Measurements from ENCODE around the gene MEI1. TPM values are rescaled to one million over a fixed set of nuclear protein-coding genes. Genes with fewer than 3 reads are reported as not detected.

Gene MEI1
- total RNA-seq, 4 donors from 2014 or later: 1.1 to 20.5 TPM; not detected in 2

GRCh38 chr22:41827671-41828070 lies 128.4 kb downstream of the MEI1 start:
- WGBS, 2 donors (ENCODE audit: low coverage in 1 of 2): 88 to 100% methylated on average over 3 to 6 of the region's 6 CpGs
- peak overlapping the region in 3 of 4 donors; percentile 35 to 66 (median 54) for H3K27ac ChIP-seq
- DNase-seq: no peak
- no peaks in the 10 kb centered on the region for H3K36me3 ChIP-seq
- no peak overlapping the region for H3K4me3 ChIP-seq
- in situ Hi-C loops (cut with MboI; ENCODE audit: low pct_ligation_motif_present in 1 of 4, low pct_unique_long_range_greater_than_20kb in 1 of 4, low sequenced_read_pairs in 3 of 4): loop anchor here in 2 of 4 donors (10.0 kb wide), 1 partner anchor 117 kb away; the partner anchor contains the start of gene CENPM (in 2 of the 2)
- no peak for TF ChIP-seq CTCF (IDR thresholded peaks at IDR 0.05)
- no peak for TF ChIP-seq POLR2AphosphoS5 (IDR thresholded peaks at IDR 0.05)
- no peak for TF ChIP-seq EP300 (IDR thresholded peaks at IDR 0.05; ENCODE audit: low read depth)
- no peak for TF ChIP-seq POLR2A (IDR thresholded peaks at IDR 0.05)
- H3K9me3 ChIP-seq: no peaks in the 10 kb centered on the region
- intact Hi-C loops (cut with DNase I; ENCODE audit: low total_unique reads): loop anchor here (10.0 kb wide), 1 partner anchor 117 kb away; the partner anchor contains the start of gene CENPM
- H3K27me3 ChIP-seq: no peaks in the 10 kb centered on the region
- peaks cover 9 to 49% (median 32%) of the 10 kb centered on the region in 4 donors for H3K4me1 ChIP-seq

GRCh38 chr22:41828516-41828915 lies 129.2 kb downstream of the MEI1 start:
- Histone ChIP-seq H3K27me3 (no peaks in the 10 kb centered on the region), H3K4me1 (peaks cover 9 to 43% (median 32%) of the 10 kb centered on the region in 4 donors), H3K4me3 (no peak overlapping the region), H3K9me3 (no peaks in the 10 kb centered on the region), H3K27ac (peak overlapping the region; percentile 17 to 66 (median 44)), H3K36me3 (no peaks in the 10 kb centered on the region)
- peak in 2 of 3 donors; percentile 29 to 64 for TF ChIP-seq POLR2AphosphoS5 (IDR thresholded peaks at IDR 0.05)
- peak; percentile 58 for TF ChIP-seq POLR2A (IDR thresholded peaks at IDR 0.05)
- TF ChIP-seq EP300 (IDR thresholded peaks at IDR 0.05; ENCODE audit: low read depth): no peak
- TF ChIP-seq CTCF (IDR thresholded peaks at IDR 0.05): no peak
- WGBS, 2 donors (ENCODE audit: low coverage in 1 of 2): 73 to 75% methylated on average over 1 to 4 of the region's 4 CpGs
- peak; percentile 30 for DNase-seq
- in situ Hi-C loops (cut with MboI; ENCODE audit: low pct_ligation_motif_present in 1 of 4, low pct_unique_long_range_greater_than_20kb in 1 of 4, low sequenced_read_pairs in 3 of 4) (loop anchor here in 2 of 4 donors (10.0 kb wide), 1 partner anchor 116 kb away; the partner anchor contains the start of gene CENPM (in 2 of the 2)), intact Hi-C loops (cut with DNase I; ENCODE audit: low total_unique reads) (loop anchor here (10.0 kb wide), 1 partner anchor 116 kb away; the partner anchor contains the start of gene CENPM)

- in situ Hi-C loops (cut with MboI; ENCODE audit: low pct_ligation_motif_present in 1 of 4, low pct_unique_long_range_greater_than_20kb in 1 of 4, low sequenced_read_pairs in 3 of 4): no loop called here
- WGBS, 2 donors (ENCODE audit: low coverage in 1 of 2): 83 to 89% methylated on average over 1 to 3 of the region's 3 CpGs
- peak overlapping the region in 1 of 4 donors; percentile 35 for H3K27ac ChIP-seq
Observed at GRCh38 chr22:41830174-41830573, 130.9 kb downstream of the MEI1 start.

GRCh38 chr22:41831383-41831782 lies 132.1 kb downstream of the MEI1 start:
- Histone ChIP-seq H3K4me1 (peaks cover 10 to 54% (median 30%) of the 10 kb centered on the region in 4 donors), H3K27me3 (no peaks in the 10 kb centered on the region), H3K4me3 (no peak overlapping the region), H3K9me3 (no peaks in the 10 kb centered on the region), H3K27ac (peak overlapping the region; percentile 92 to 99 (median 97)), H3K36me3 (no peaks in the 10 kb centered on the region)
- WGBS, 2 donors (ENCODE audit: low coverage in 1 of 2): 20 to 78% methylated on average over 1 to 6 of the region's 6 CpGs
- in situ Hi-C loops (cut with MboI; ENCODE audit: low pct_ligation_motif_present in 1 of 4, low pct_unique_long_range_greater_than_20kb in 1 of 4, low sequenced_read_pairs in 3 of 4) (no loop called here), intact Hi-C loops (cut with DNase I; ENCODE audit: low total_unique reads) (no loop called here)
- TF ChIP-seq EP300 (IDR thresholded peaks at IDR 0.05; ENCODE audit: low read depth) (no peak), POLR2AphosphoS5 (IDR thresholded peaks at IDR 0.05) (no peak), POLR2A (IDR thresholded peaks at IDR 0.05) (no peak), CTCF (IDR thresholded peaks at IDR 0.05) (no peak)
- no peak for DNase-seq

More at GRCh38 chr22:41830174-41830573, 130.9 kb downstream of the MEI1 start:
- Histone ChIP-seq H3K4me1 (peaks cover 18 to 55% (median 39%) of the 10 kb centered on the region in 4 donors), H3K27me3 (no peaks in the 10 kb centered on the region), H3K36me3 (no peaks in the 10 kb centered on the region), H3K9me3 (no peaks in the 10 kb centered on the region), H3K4me3 (no peak overlapping the region)
- DNase-seq: no peak
- TF ChIP-seq POLR2AphosphoS5 (IDR thresholded peaks at IDR 0.05) (no peak), POLR2A (IDR thresholded peaks at IDR 0.05) (no peak), EP300 (IDR thresholded peaks at IDR 0.05; ENCODE audit: low read depth) (no peak), CTCF (IDR thresholded peaks at IDR 0.05) (no peak)
- intact Hi-C loops (cut with DNase I; ENCODE audit: low total_unique reads): no loop called here
